Stimulated activated CD8-positive, alpha-beta memory T cell treated with anti-CD3 and anti-CD28 coated beads, Interleukin-4, amount 100 ng/mL, for 24 hours (primary cell): ENCODE measurements around the gene PPP4R3A.
"Not testable (repeated sequence)": the region's sequence is repeated elsewhere in the genome, so short reads cannot be mapped to it uniquely, and the experiment has no call there.

ENCODE experiments used
- DNase-seq: peaks from one replicate; pipeline ENCODE4 v3.0.0-alpha.2; 2020; ENCODE audit warnings: low read depth

Gene PPP4R3A

GRCh38 chr14:91409240-91409639 lies 100.9 kb downstream of the PPP4R3A start:
- not testable (repeated sequence) for DNase-seq
